NCI-H128 (cell line): ENCODE data around the gene TMEM72.

Source experiments
- DNase-seq: peaks from one replicate; lab custom pipeline; 2025; ENCODE audit not compliant: unreplicated experiment; lab: John Stamatoyannopoulos, UW

Gene TMEM72

GRCh38 chr10:44916429-44916828, 5.3 kb downstream of the TMEM72 start:
- DNase-seq = no peak

GRCh38 chr10:44917848-44918247, 6.7 kb downstream of the TMEM72 start:
- no peak for DNase-seq

GRCh38 chr10:44920252-44920651, 9.1 kb downstream of the TMEM72 start:
- DNase-seq = no peak

- DNase-seq = no peak
Observed at GRCh38 chr10:44921061-44921460, 9.9 kb downstream of the TMEM72 start.

- no peak for DNase-seq
Observed at GRCh38 chr10:44921506-44921905, 10.4 kb downstream of the TMEM72 start.

- DNase-seq = no peak
Observed at GRCh38 chr10:44922021-44922420, 10.9 kb downstream of the TMEM72 start.

GRCh38 chr10:44922796-44923545, 11.8 kb downstream of the TMEM72 start:
- DNase-seq = no peak

GRCh38 chr10:44923611-44924010, 12.5 kb downstream of the TMEM72 start:
- DNase-seq = no peak

GRCh38 chr10:44924261-44925040, 13.3 kb downstream of the TMEM72 start:
- DNase-seq = no peak

GRCh38 chr10:44925224-44925623, 14.1 kb downstream of the TMEM72 start:
- no peak for DNase-seq

GRCh38 chr10:44925811-44926750, 14.9 kb downstream of the TMEM72 start:
- no peak for DNase-seq

GRCh38 chr10:44926751-44927351, 15.7 kb downstream of the TMEM72 start:
- DNase-seq = no peak

- no peak for DNase-seq
Observed at GRCh38 chr10:44927352-44927751, 16.2 kb downstream of the TMEM72 start.

GRCh38 chr10:44928462-44928861, 17.3 kb downstream of the TMEM72 start:
- DNase-seq = no peak

GRCh38 chr10:44929356-44930255, 18.5 kb downstream of the TMEM72 start:
- DNase-seq = no peak

- no peak for DNase-seq
Observed at GRCh38 chr10:44930904-44931620, 19.9 kb downstream of the TMEM72 start.

GRCh38 chr10:44931621-44932516, 20.7 kb downstream of the TMEM72 start:
- no peak for DNase-seq
